Keratinocyte (primary cell): ENCODE data around the gene UCP2. TPM values are rescaled to one million over a fixed set of nuclear protein-coding genes. Genes with fewer than 3 reads are reported as not detected.

Source experiments
- DNase-seq: peaks from one replicate; pipeline ENCODE4 v3.0.0-alpha.2; 2011; ENCODE audit warnings: low read depth, missing footprints, low spot score
- FAIRE-seq: peaks from 2 replicates; lab custom pipeline; 2011; peaks lifted over from hg19 to GRCh38; lab: Jason Lieb, UNC
- H2AFZ ChIP-seq: 2 replicates; pipeline ENCODE4 v1.6.0; 2012; ENCODE audit warnings: low read length, control low read depth, inconsistent platforms; ENCODE audit not compliant: control insufficient read depth
- H3K27ac ChIP-seq: 2 replicates; pipeline ENCODE4 v1.5.1; 2011; ENCODE audit warnings: low read length; ENCODE audit not compliant: control insufficient read depth, insufficient read depth
- H3K27me3 ChIP-seq: 3 replicates; pipeline ENCODE4 v1.6.0; 2011; ENCODE audit warnings: low read length; ENCODE audit not compliant: control insufficient read depth, insufficient read depth; ENCODE audit errors: extremely low read depth
- H3K36me3 ChIP-seq, 2 experiments: 2 replicates in 1 of 2; 3 replicates in 1 of 2; pipeline ENCODE4 v1.5.1; 2011; ENCODE audit warnings: low read length in 2 of 2, mild to moderate bottlenecking in 1 of 2; ENCODE audit not compliant: control insufficient read depth in 2 of 2, insufficient read depth in 2 of 2; ENCODE audit errors: extremely low read depth in 1 of 2
- H3K4me1 ChIP-seq: 3 replicates; pipeline ENCODE4 v1.5.1; 2011; ENCODE audit warnings: low read length; ENCODE audit not compliant: control insufficient read depth, insufficient read depth; ENCODE audit errors: extremely low read depth
- H3K4me2 ChIP-seq: 3 replicates; pipeline ENCODE4 v1.6.0; 2011; ENCODE audit warnings: low read depth, low read length; ENCODE audit not compliant: control insufficient read depth, insufficient read depth; ENCODE audit errors: extremely low read depth
- H3K4me3 ChIP-seq, 3 experiments: fragments of 200-600 bp in 1 of 3; sonication (generic) in 1 of 3; 2 replicates in 2 of 3; 3 replicates in 1 of 3; pipeline ENCODE4 v1.5.1; 2011 to 2016; ENCODE audit warnings: low read length in 3 of 3, mild to moderate bottlenecking in 3 of 3, control low read depth in 2 of 3, inconsistent platforms in 1 of 3, low read depth in 1 of 3, mixed read lengths in 1 of 3, mixed run types in 1 of 3, moderate library complexity in 1 of 3; ENCODE audit not compliant: control insufficient read depth in 2 of 3, insufficient read depth in 2 of 3; ENCODE audit errors: extremely low read depth in 1 of 3
- H3K79me2 ChIP-seq: 2 replicates; pipeline ENCODE4 v1.6.0; 2012; ENCODE audit warnings: low read length; ENCODE audit not compliant: control insufficient read depth, insufficient read depth
- H3K9ac ChIP-seq: 3 replicates; pipeline ENCODE4 v1.6.0; 2011; ENCODE audit warnings: low read length; ENCODE audit not compliant: control insufficient read depth, insufficient read depth; ENCODE audit errors: extremely low read depth
- H3K9me1 ChIP-seq: 3 replicates; pipeline ENCODE4 v1.6.0; 2011; ENCODE audit warnings: low read length; ENCODE audit not compliant: control insufficient read depth, insufficient read depth; ENCODE audit errors: extremely low read depth
- H3K9me3 ChIP-seq: 2 replicates; pipeline ENCODE4 v1.5.1; 2012; ENCODE audit warnings: low read depth, low read length; ENCODE audit not compliant: control insufficient read depth
- H4K20me1 ChIP-seq: 3 replicates; pipeline ENCODE4 v1.6.0; 2011; ENCODE audit warnings: low read length; ENCODE audit not compliant: control insufficient read depth, insufficient read depth; ENCODE audit errors: extremely low read depth
- EZH2 ChIP-seq: IDR thresholded peaks from one replicate; pipeline ENCODE4 v1.6.1; 2012; ENCODE audit warnings: inconsistent platforms, mild to moderate bottlenecking, low read length, moderate library complexity
- dilution Hi-C: fragments of 300-500 bp; cut with MboI; formaldehyde crosslinking; loops from one replicate; pipeline ENCODE4 v1.7.0; 2020; ENCODE audit warnings: low sequenced_read_pairs; ENCODE audit not compliant: extremely low pct_ligation_motif_present
- polyA plus RNA-seq, 5 experiments: library from polyadenylated mRNA; depleted of rRNA in 3 of 5; stranded (reverse) in 3 of 5; stranded (forward) in 1 of 5; unstranded in 1 of 5; fragments of >200 nt; gene quantifications; 1 replicate in 1 of 5; 2 replicates in 3 of 5; 3 replicates in 1 of 5; pipeline versions ENCODE4 v1.2.1 to v1.2.3, GENCODE V29; 2011 to 2012; ENCODE audit warnings: missing spikeins in 2 of 5, low read depth in 1 of 5, low replicate concordance in 1 of 5
- TF ChIP-seq, protein P1 (sequence below), 3 experiments: IDR thresholded peaks in 1 of 3; conservative IDR thresholded peaks in 1 of 3; optimal IDR thresholded peaks in 1 of 3; 2 replicates in 2 of 3; 3 replicates in 1 of 3; pipeline versions ENCODE3 to v1.5.1; 2011; ENCODE audit warnings: low read length in 3 of 3, mild to moderate bottlenecking in 3 of 3, moderate library complexity in 2 of 3, control low read depth in 1 of 3, inconsistent platforms in 1 of 3; ENCODE audit not compliant: insufficient read depth in 2 of 3; ENCODE audit errors: extremely low read depth in 1 of 3

Gene UCP2
- polyA plus RNA-seq, 1 donor (not counting 4 experiments of a cell fraction or from before 2014, with no cell fraction given) = 1.1 TPM

DNA sequence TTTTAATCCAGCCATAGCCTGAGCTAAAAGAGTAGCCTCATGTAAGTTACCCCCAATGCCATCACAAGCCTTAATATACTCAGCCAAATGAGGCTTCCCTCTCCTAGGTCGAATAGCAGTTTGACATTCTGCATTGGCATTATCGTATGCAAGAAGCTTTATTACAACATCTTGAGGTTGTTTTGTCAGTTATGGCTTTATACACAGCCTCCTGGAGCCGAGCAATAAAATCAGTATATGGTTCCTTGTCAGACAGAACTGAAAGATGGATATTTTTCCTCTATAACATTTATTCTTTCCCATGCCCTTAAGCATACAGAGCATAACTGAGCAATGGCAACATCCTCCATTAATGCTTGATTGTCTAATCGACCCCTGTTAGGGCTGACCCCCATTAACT is 37.2 kb downstream of the UCP2 start:
- DNase-seq (no peak), FAIRE-seq (no peak)
- Histone ChIP-seq H2AFZ (no peak overlapping the region), H3K9me3 (peaks cover 3% of the 10 kb centered on the region), H3K79me2 (no peaks in the 10 kb centered on the region), H3K27me3 (no peaks in the 10 kb centered on the region), H3K36me3 (no peaks in the 10 kb centered on the region), H3K4me2 (no peak overlapping the region), H3K4me3 (no peak overlapping the region), H3K4me1 (no peaks in the 10 kb centered on the region), H3K27ac (no peak overlapping the region), H4K20me1 (no peaks in the 10 kb centered on the region), H3K9ac (no peak overlapping the region), H3K9me1 (no peaks in the 10 kb centered on the region)
- dilution Hi-C loops = no loop called here
- TF ChIP-seq, protein P1, sequence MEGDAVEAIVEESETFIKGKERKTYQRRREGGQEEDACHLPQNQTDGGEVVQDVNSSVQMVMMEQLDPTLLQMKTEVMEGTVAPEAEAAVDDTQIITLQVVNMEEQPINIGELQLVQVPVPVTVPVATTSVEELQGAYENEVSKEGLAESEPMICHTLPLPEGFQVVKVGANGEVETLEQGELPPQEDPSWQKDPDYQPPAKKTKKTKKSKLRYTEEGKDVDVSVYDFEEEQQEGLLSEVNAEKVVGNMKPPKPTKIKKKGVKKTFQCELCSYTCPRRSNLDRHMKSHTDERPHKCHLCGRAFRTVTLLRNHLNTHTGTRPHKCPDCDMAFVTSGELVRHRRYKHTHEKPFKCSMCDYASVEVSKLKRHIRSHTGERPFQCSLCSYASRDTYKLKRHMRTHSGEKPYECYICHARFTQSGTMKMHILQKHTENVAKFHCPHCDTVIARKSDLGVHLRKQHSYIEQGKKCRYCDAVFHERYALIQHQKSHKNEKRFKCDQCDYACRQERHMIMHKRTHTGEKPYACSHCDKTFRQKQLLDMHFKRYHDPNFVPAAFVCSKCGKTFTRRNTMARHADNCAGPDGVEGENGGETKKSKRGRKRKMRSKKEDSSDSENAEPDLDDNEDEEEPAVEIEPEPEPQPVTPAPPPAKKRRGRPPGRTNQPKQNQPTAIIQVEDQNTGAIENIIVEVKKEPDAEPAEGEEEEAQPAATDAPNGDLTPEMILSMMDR (optimal IDR thresholded peaks at IDR 0.05 in 1 of 3, IDR thresholded peaks at IDR 0.05 in 1 of 3, conservative IDR thresholded peaks at IDR 0.05 in 1 of 3; ENCODE audit: extremely low read depth in 1 of 3, insufficient read depth in 2 of 3, low read length in 3 of 3) = no peak
- no peak for TF ChIP-seq EZH2

DNA sequence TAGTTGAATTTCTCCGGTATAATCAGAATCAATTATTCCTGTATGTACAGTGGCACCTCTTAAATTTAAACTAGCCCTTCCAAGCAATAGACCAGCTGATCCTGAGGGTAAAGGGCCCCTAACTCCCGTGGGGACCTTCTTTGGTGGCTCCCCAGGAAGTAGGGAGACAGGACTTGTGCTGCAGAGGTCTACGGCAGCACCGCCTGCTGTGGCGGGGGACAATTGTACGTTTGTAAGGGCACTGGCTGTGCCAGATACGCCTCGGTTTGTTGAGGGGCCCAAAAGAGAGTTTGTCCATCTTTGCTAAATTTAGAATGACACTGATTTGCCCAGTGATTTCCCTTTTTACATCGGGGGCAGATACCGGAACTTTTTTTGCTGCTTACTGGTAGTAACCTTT is 37.7 kb downstream of the UCP2 start:
- Histone ChIP-seq H3K9ac (no peak overlapping the region), H3K27ac (no peak overlapping the region), H3K4me2 (no peak overlapping the region), H2AFZ (no peak overlapping the region), H3K27me3 (no peaks in the 10 kb centered on the region), H4K20me1 (no peaks in the 10 kb centered on the region), H3K4me3 (no peak overlapping the region), H3K4me1 (no peaks in the 10 kb centered on the region), H3K9me1 (no peaks in the 10 kb centered on the region), H3K36me3 (no peaks in the 10 kb centered on the region), H3K79me2 (no peaks in the 10 kb centered on the region), H3K9me3 (peaks cover 3% of the 10 kb centered on the region)
- dilution Hi-C loops = no loop called here
- DNase-seq (no peak), FAIRE-seq (no peak)
- TF ChIP-seq EZH2 = no peak
- TF ChIP-seq, protein P1 (optimal IDR thresholded peaks at IDR 0.05 in 1 of 3, IDR thresholded peaks at IDR 0.05 in 1 of 3, conservative IDR thresholded peaks at IDR 0.05 in 1 of 3; ENCODE audit: extremely low read depth in 1 of 3, insufficient read depth in 2 of 3, low read length in 3 of 3) = no peak
